Ovary (tissue), 9 donors: ENCODE results near the gene BRD2. TPM values are rescaled to one million over a fixed set of nuclear protein-coding genes. Genes with fewer than 3 reads are reported as not detected.
A peak's percentile ranks its signal among the peaks of the same experiment; 100 is the strongest.

Experiments used
- DNase-seq, 5 donors: peaks; one replicate each; pipeline ENCODE4 v3.0.0-alpha.2; 2019 to 2020
- H3K27ac ChIP-seq, 2 donors: fragments of 200-600 bp; one replicate each; pipeline versions ENCODE4 v1.5.1 to v1.8.0; 2019 to 2022
- H3K27me3 ChIP-seq: fragments of 200-600 bp; one replicate; pipeline ENCODE4 v1.8.0; 2022
- H3K36me3 ChIP-seq: fragments of 200-600 bp; sonication (generic); one replicate; pipeline ENCODE4 v1.5.1; 2019
- H3K4me1 ChIP-seq: one replicate; pipeline ENCODE4 v1.8.1; 2013; ENCODE audit warnings: mild to moderate bottlenecking, moderate library complexity; ENCODE audit not compliant: insufficient read depth
- H3K4me3 ChIP-seq: fragments of 200-600 bp; sonication (generic); one replicate; pipeline ENCODE4 v1.5.1; 2017
- H3K9me3 ChIP-seq, 2 donors: fragments of 200-600 bp in 1 of 2; sonication (generic) in 1 of 2; one replicate each; pipeline versions ENCODE4 v1.5.1 to v1.8.1; 2013 to 2019; ENCODE audit warnings: mild to moderate bottlenecking in 1 of 2, moderate library complexity in 1 of 2
- EP300 ChIP-seq: sonication (generic); formaldehyde crosslinking; IDR thresholded peaks from one replicate; pipeline ENCODE4 v1.6.1; 2017; ENCODE audit warnings: antibody characterized with exemption
- POLR2A ChIP-seq: fragments of 450-650 bp; IDR thresholded peaks from one replicate; pipeline ENCODE4 v1.6.1; 2017; ENCODE audit warnings: antibody characterized with exemption, mild to moderate bottlenecking, moderate library complexity
- WGBS, 3 donors: extraction: QIAGEN DNeasy Blood & Tissue Kit in 1 of 3; methylation state at CpG; one replicate each; pipeline versions ENCODE4 v1.1.5 to v1.1.7; 2013 to 2017; 5-methylcytosine and 5-hydroxymethylcytosine counted together
- intact Hi-C, 4 donors: fragments of 100-400 bp; cut with DNase I; formaldehyde crosslinking; loops; one replicate each; pipeline versions ENCODE4 v1.11.0 to v1.15.1; 2022 to 2023
- polyA plus RNA-seq, 2 donors: library from polyadenylated mRNA; stranded (reverse); fragments of 200-250 nt in 1 of 2; fragments of 350-450 nt in 1 of 2; fragmentation: Illumina TruSeq in 1 of 2; extraction: RNeasy Lipid Tissue Mini Kit (QIAGEN cat#74804) in 1 of 2; gene quantifications; one replicate each; pipeline ENCODE4 v1.2.3, GENCODE V29; 2013 to 2014
- total RNA-seq, 7 donors: library from RNA; depleted of rRNA in 2 of 7; stranded (reverse); fragments of >200 nt in 2 of 7; fragmentation: NEBNext Ultra II Directional in 3 of 7; extraction: Animal tissue kit (Norgen Biotek cat#: 25700) in 3 of 7; gene quantifications; one replicate each; pipeline versions ENCODE4 v1.1.0 to v1.2.4, GENCODE V29; 2016 to 2023
- TF ChIP-seq, protein P1 (sequence below), 3 donors: fragments of 450-650 bp in 2 of 3; fragments of 200-600 bp in 1 of 3; IDR thresholded peaks; one replicate each; pipeline versions ENCODE4 v1.5.1 to v1.8.0; 2016 to 2022; ENCODE audit warnings: antibody characterized with exemption in 3 of 3, mild to moderate bottlenecking in 1 of 3
- donor health status: DM: no; HTN: no; CAD: no; lungs with moderate emphysema.
- donor health status: DM: no; HTN: no; CAD: no.
- donor health status: Bipolar disorder and iron deficiency.
- donor health status: DM: yes; HTN: yes; CAD: no.
- donor health status: DM: no; HTN: no; CAD: no.
- donor health status: DM: yes; HTN: yes; CAD: no.

Gene BRD2
- total and polyA plus RNA-seq, 9 donors = 106 to 301 (median 163) TPM

DNA sequence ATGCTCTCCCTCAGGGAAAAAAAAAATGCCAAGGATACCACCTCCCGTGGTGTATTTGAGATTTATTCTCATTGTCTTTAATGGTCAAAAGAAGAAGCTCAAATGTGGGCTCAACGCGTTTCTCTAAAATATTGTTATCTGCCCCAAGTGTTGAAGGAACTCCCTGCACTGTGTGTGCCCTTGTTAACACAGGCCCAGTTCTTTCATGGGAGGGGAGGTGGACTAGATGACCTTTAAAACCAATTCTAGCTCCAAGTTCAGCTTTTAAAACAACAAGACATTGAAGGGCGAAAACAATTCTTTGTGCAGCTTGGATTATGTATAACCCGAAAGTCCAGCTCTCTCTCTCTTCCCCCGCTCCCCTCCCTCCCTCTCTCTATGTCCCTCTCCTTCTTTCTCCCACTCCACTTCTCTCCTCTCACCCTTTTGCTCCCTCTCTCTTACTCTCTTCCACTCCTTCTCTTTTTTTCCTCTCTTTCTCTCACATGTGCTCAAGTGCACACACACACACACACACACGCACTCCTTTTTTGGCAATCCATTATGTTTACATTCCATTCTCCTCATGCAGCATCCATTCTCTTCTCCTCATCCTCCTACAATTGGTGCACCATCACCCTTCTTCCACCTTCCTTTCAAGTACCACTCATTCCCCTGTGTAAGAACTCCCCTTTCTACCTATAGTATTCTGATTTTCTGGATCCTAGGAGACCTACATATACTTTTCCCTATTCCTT, 36.1 kb upstream of the BRD2 start:
- no peak overlapping the region for H3K27ac ChIP-seq
- intact Hi-C loops = loop anchor here in 2 of 4 donors (5.0 to 10.0 kb wide), 2 partner anchors 45 to 47 kb away; no protein-coding TSS in a partner anchor
- TF ChIP-seq POLR2A (no peak), EP300 (no peak)
- TF ChIP-seq, protein P1, sequence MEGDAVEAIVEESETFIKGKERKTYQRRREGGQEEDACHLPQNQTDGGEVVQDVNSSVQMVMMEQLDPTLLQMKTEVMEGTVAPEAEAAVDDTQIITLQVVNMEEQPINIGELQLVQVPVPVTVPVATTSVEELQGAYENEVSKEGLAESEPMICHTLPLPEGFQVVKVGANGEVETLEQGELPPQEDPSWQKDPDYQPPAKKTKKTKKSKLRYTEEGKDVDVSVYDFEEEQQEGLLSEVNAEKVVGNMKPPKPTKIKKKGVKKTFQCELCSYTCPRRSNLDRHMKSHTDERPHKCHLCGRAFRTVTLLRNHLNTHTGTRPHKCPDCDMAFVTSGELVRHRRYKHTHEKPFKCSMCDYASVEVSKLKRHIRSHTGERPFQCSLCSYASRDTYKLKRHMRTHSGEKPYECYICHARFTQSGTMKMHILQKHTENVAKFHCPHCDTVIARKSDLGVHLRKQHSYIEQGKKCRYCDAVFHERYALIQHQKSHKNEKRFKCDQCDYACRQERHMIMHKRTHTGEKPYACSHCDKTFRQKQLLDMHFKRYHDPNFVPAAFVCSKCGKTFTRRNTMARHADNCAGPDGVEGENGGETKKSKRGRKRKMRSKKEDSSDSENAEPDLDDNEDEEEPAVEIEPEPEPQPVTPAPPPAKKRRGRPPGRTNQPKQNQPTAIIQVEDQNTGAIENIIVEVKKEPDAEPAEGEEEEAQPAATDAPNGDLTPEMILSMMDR (IDR thresholded peaks at IDR 0.05) = no peak
- no peaks in the 10 kb centered on the region for H3K27me3 ChIP-seq
- no peaks in the 10 kb centered on the region for H3K4me1 ChIP-seq
- no peaks in the 10 kb centered on the region for H3K36me3 ChIP-seq
- H3K4me3 ChIP-seq = no peak overlapping the region
- DNase-seq = peak in 1 of 5 donors; percentile 28
- H3K9me3 ChIP-seq = no peaks in the 10 kb centered on the region
- 37 to 47% (median 39%) methylated on average over 7 of the region's 7 CpGs for WGBS, 3 donors

DNA sequence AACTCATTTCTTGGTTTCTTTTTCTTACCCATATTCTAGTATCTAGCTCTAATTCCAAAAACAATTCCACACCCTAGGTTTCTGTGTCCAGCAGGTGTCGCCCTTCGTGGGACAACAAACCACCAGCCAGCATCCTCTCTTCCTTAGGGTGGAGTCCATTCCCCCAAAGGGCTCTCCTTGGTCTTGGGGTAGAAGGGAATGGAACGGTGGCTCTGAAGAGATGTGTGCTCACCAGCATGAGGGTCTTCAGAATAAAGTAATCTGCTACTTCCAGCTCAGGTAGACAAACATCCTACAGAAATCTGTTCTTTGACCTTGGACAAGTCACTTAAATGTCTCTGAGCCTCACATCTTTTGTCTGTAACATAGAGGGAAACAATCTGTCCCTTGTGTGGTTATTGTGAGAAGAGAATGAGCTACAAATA, 34.7 kb upstream of the BRD2 start:
- peak; percentile 66 to 83 (median 80) for DNase-seq
- Histone ChIP-seq H3K36me3 (no peaks in the 10 kb centered on the region), H3K27ac (no peak overlapping the region), H3K9me3 (no peaks in the 10 kb centered on the region), H3K4me3 (no peak overlapping the region), H3K4me1 (no peaks in the 10 kb centered on the region), H3K27me3 (no peaks in the 10 kb centered on the region)
- intact Hi-C loops = loop anchor here (2.0 to 10.0 kb wide), 4 partner anchors 46 to 51 kb away; no protein-coding TSS in a partner anchor
- TF ChIP-seq POLR2A (no peak), EP300 (no peak)
- TF ChIP-seq, protein P1 (IDR thresholded peaks at IDR 0.05) = peak; percentile 38 to 70 (median 63)
- 3 to 9% (median 3%) methylated on average over 3 of the region's 3 CpGs for WGBS, 3 donors

DNA sequence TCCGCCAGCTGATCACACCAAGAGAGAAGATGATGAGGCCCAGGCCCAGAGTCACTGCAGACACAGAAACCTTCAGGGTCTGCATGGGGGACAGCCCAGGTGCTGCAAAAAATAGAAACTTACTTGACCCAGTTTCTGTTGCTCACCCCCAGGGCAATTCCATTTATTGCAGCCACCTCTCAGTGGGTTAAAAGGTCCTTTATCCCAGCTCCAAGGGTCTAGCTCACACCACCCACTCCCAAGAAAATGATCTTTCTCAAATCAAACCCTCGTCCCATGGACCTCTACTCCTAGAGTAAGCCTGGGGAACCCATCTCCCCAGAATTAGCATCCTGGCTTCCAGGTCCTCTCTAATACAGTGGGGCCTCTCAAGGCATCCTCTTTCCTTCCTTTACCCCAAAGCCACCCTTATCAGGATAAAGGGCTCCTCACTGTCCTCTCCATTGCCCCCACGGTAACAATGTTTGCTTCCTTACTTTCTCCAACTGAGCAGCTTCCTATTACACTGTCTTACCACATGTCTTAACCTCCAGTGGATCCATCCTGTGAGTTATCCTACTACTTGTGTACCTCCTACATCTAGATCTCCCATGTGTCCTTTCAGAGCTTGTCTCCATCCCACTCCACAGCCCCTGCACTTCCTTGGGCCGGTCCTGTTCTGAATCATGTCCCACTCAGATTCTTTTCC, 32.7 kb upstream of the BRD2 start:
- TF ChIP-seq POLR2A (no peak), EP300 (no peak)
- TF ChIP-seq, protein P1 (IDR thresholded peaks at IDR 0.05) = no peak
- H3K27ac ChIP-seq = no peak overlapping the region
- H3K4me3 ChIP-seq = no peak overlapping the region
- H3K36me3 ChIP-seq = no peaks in the 10 kb centered on the region
- 83 to 88% (median 86%) methylated on average over 4 of the region's 4 CpGs for WGBS, 3 donors
- H3K27me3 ChIP-seq = no peaks in the 10 kb centered on the region
- H3K9me3 ChIP-seq = no peaks in the 10 kb centered on the region
- intact Hi-C loops = loop anchor here (2.0 to 10.0 kb wide), 4 partner anchors 47 to 51 kb away; no protein-coding TSS in a partner anchor
- H3K4me1 ChIP-seq = no peaks in the 10 kb centered on the region
- no peak for DNase-seq

DNA sequence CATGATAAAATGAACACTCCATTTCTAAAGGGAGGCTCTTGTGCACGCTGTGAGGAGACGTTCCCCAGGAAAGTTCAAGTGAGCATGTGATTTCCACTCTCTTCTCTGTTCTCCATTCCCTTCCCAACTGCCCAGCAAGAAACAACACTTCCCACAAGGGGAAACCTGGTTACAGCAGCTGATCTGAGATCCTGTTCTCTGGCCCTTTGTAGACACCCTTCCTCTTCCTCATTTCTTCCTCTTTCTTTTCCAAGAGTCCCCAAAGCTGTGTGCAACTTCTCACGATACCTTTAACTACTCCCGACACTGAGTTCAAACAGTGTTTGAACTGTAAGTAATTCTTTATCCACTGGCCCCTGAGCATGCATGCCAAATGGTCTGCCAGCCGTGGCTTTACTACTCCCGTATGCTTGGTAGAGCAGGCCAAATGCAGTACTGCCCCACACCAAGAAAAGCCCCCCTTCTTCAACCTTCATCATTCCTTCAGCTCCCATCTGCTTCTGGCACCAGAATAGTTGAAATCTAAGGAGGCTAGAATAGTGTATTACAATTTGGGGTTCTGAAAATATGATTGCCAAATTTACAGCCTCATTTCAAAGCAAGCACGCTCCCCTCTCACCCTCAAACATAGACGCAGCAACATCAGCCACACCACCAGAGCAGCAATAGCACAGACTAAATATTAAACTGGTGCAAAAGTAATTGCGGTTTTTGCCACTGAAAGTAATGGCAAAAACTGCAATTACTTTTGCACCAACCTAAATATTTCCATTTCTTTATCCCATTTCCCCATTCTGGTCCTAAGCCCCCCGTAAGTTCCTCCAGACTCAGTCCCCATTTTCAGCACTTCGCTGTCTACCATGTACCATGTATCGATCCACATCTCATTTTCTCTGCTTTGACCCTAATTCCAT, 31.9 kb upstream of the BRD2 start:
- WGBS, 3 donors = 60 to 74% (median 66%) methylated on average over 12 of the region's 12 CpGs
- Histone ChIP-seq H3K27ac (no peak overlapping the region), H3K36me3 (no peaks in the 10 kb centered on the region), H3K4me1 (no peaks in the 10 kb centered on the region), H3K4me3 (no peak overlapping the region), H3K27me3 (no peaks in the 10 kb centered on the region), H3K9me3 (no peaks in the 10 kb centered on the region)
- TF ChIP-seq POLR2A (no peak), EP300 (no peak)
- TF ChIP-seq, protein P1 (IDR thresholded peaks at IDR 0.05) = no peak
- intact Hi-C loops = loop anchor here in 1 of 4 donors (5.0 to 10.0 kb wide), 2 partner anchors 46 to 52 kb away; no protein-coding TSS in a partner anchor
- DNase-seq = no peak
